K562 (cell line): ENCODE data around the gene IL20. TPM values are rescaled to one million over a fixed set of nuclear protein-coding genes. Genes with fewer than 3 reads are reported as not detected.

Experiments used
- DPF2 ChIP-seq: fragments of 450-650 bp; IDR thresholded peaks from 2 replicates; pipeline ENCODE4 v1.6.1; 2016
- LARP7 ChIP-seq: fragments of 450-650 bp; IDR thresholded peaks from 2 replicates; pipeline ENCODE4 v1.6.1; 2016
- POLR3A ChIP-seq: IDR thresholded peaks from 2 replicates; pipeline ENCODE4 v1.6.1; 2011; ENCODE audit warnings: borderline replicate concordance, mild to moderate bottlenecking, moderate library complexity; ENCODE audit not compliant: insufficient read length, insufficient read depth; ENCODE audit errors: extremely low read depth
- ZNF175 ChIP-seq: fragments of 200-800 bp; sonication (Bioruptor generic); IDR thresholded peaks from 2 replicates; pipeline ENCODE4 v1.6.1; 2016; ENCODE audit warnings: low read depth, mild to moderate bottlenecking, missing genetic modification characterization, missing compliant biosample characterization
- polyA plus RNA-seq, 8 experiments: library from polyadenylated mRNA; depleted of rRNA in 4 of 8; stranded (reverse) in 5 of 8; unstranded in 3 of 8; fragments of >200 nt; fragmentation: Nextera tagmentation in 2 of 8; fragmentation: Illumina TruSeq in 1 of 8; extraction: Ambion mirVana in 2 of 8; extraction: Trizol in 1 of 8; gene quantifications; 2 replicates each; pipeline versions ENCODE4 v1.2.1 to v1.2.3, GENCODE V29; 2011 to 2014; ENCODE audit warnings: inconsistent platforms in 1 of 8, missing spikeins in 1 of 8
- total RNA-seq, 7 experiments: library from RNA; depleted of rRNA in 6 of 7; stranded (reverse); fragments of >200 nt in 6 of 7; fragmentation: Illumina TruSeq in 2 of 7; extraction: Trizol in 2 of 7; gene quantifications; 2 replicates each; pipeline versions ENCODE4 v1.2.1 to v1.2.3, GENCODE V29; 2011 to 2021; ENCODE audit warnings: low replicate concordance in 1 of 7
- TF ChIP-seq, protein P1 (sequence below): fragments of 450-650 bp; IDR thresholded peaks from 2 replicates; pipeline ENCODE4 v1.6.1; 2017; ENCODE audit warnings: antibody characterized with exemption, mild to moderate bottlenecking

IL20 gene
- total and polyA plus RNA-seq, 9 of the 15 experiments (the other 6 are each of a cell fraction or from before 2014, with no cell fraction given) = not detected

DNA sequence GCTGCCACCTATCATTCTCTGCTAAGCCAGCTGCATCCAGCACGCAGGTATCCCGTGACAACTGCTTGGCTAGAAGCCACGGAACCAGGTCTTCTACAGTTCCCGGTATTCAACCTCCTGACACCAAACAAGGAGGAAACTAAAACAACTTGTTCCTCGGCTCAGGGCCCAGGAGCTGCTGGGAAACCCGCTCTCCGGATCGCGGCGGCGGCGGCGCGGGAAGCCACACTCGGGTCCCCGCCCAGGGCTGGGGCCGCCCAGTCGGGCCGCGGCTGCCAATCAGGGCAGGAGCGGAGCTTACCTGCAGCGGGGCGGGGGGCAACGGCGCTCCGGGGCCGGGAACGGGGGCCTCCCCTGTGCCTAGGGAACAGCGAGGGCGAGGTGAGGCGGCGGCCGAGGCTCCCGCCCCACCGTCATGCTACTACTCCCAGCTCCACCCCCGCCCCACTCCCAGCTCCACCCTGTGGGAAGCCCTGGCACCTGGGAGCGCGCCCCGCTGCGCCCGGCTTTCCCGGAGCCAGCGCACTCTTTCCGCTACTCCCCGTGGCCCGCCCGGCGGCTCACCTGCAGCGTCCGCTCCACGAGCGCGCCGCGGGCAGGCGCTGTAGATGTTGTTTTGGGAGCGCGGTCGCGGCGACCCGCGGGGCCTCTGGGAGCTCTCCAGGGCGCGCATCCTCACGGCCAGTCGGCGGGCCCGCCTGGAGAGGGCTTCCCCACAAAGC is 43.9 kb downstream of the IL20 start (continued):
- TF ChIP-seq POLR3A = no peak
- TF ChIP-seq, protein P1, sequence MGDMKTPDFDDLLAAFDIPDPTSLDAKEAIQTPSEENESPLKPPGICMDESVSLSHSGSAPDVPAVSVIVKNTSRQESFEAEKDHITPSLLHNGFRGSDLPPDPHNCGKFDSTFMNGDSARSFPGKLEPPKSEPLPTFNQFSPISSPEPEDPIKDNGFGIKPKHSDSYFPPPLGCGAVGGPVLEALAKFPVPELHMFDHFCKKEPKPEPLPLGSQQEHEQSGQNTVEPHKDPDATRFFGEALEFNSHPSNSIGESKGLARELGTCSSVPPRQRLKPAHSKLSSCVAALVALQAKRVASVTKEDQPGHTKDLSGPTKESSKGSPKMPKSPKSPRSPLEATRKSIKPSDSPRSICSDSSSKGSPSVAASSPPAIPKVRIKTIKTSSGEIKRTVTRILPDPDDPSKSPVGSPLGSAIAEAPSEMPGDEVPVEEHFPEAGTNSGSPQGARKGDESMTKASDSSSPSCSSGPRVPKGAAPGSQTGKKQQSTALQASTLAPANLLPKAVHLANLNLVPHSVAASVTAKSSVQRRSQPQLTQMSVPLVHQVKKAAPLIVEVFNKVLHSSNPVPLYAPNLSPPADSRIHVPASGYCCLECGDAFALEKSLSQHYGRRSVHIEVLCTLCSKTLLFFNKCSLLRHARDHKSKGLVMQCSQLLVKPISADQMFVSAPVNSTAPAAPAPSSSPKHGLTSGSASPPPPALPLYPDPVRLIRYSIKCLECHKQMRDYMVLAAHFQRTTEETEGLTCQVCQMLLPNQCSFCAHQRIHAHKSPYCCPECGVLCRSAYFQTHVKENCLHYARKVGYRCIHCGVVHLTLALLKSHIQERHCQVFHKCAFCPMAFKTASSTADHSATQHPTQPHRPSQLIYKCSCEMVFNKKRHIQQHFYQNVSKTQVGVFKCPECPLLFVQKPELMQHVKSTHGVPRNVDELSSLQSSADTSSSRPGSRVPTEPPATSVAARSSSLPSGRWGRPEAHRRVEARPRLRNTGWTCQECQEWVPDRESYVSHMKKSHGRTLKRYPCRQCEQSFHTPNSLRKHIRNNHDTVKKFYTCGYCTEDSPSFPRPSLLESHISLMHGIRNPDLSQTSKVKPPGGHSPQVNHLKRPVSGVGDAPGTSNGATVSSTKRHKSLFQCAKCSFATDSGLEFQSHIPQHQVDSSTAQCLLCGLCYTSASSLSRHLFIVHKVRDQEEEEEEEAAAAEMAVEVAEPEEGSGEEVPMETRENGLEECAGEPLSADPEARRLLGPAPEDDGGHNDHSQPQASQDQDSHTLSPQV = no peak
- TF ChIP-seq DPF2 = no peak
- TF ChIP-seq LARP7 = no peak
- no peak for TF ChIP-seq ZNF175 (CRISPR knock-in tag)
